OCI-LY1 (cell line): ENCODE data around the gene STAMBPL1.

Source experiments
- EZH2 ChIP-seq: fragments of 200-600 bp; sonication (generic), shearing (Covaris generic); IDR thresholded peaks from 2 replicates; pipeline ENCODE4 v1.8.0; 2017; ENCODE audit warnings: borderline replicate concordance, mixed run types, mild to moderate bottlenecking, antibody characterized with exemption, low read length, moderate library complexity, mixed read lengths
- TF ChIP-seq, protein P1 (sequence below): fragments of 200-600 bp; sonication (generic), shearing (Covaris generic); IDR thresholded peaks from 2 replicates; pipeline ENCODE4 v1.5.1; 2017; ENCODE audit warnings: mild to moderate bottlenecking, antibody characterized with exemption, low read length, moderate library complexity, mixed read lengths

DNA sequence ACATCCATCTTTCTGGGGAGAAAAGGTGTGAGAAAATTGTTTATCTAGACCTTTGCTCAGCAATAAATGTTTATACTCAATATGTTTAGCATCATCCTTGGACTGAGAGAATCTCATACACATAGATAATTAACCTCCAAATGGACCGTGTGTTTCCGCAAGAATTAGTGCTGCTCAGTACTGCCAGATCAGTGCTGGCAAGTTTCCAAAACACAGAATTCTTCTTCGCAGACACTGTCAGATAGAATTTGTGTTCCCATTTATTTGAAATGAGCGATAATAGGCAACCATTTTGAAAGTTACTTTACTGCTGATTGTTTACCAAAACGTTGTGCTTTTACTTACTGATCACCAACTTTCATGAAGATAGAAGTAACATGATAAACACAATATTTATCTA is 33.7 kb downstream of the STAMBPL1 start:
- TF ChIP-seq, protein P1, sequence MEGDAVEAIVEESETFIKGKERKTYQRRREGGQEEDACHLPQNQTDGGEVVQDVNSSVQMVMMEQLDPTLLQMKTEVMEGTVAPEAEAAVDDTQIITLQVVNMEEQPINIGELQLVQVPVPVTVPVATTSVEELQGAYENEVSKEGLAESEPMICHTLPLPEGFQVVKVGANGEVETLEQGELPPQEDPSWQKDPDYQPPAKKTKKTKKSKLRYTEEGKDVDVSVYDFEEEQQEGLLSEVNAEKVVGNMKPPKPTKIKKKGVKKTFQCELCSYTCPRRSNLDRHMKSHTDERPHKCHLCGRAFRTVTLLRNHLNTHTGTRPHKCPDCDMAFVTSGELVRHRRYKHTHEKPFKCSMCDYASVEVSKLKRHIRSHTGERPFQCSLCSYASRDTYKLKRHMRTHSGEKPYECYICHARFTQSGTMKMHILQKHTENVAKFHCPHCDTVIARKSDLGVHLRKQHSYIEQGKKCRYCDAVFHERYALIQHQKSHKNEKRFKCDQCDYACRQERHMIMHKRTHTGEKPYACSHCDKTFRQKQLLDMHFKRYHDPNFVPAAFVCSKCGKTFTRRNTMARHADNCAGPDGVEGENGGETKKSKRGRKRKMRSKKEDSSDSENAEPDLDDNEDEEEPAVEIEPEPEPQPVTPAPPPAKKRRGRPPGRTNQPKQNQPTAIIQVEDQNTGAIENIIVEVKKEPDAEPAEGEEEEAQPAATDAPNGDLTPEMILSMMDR = no peak
- TF ChIP-seq EZH2 = no peak
